Measurements from ENCODE around the gene TMEM200A.

The TMEM200A gene

DNA sequence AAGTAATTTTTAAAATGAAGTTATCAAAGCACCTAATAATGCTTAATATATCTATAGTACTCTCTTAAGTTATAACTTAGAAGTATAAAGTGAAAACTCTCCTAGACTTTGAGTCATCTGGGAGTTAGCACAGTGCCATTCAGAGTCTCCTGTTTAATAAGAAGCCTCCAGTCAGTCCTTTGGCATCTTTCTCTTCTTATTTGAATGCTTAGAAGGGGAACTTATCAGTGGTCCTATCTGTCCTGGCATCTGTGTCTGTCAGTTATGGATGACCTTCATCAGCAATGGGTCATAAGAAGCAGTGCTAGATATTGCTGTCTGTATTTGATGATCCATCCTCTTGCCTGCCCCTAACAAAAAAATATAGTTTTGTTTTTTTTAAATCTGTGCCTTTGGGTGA, 15.2 kb downstream of the TMEM200A start:
- no peaks in the 10 kb centered on the region for H3K9me3 ChIP-seq (replicated peaks in 1 of 2; ENCODE audit: control insufficient read depth in 2 of 2, insufficient read depth in 1 of 2, low read depth in 1 of 2, low read length in 2 of 2)
- H2BK5ac ChIP-seq (ENCODE audit: low read length): no peak overlapping the region
- no peak overlapping the region for H4K8ac ChIP-seq (ENCODE audit: low read depth, low read length)
- H2BK120ac ChIP-seq (ENCODE audit: low read depth, low read length): no peak overlapping the region
- H3K36me3 ChIP-seq (replicated peaks in 1 of 2; ENCODE audit: control insufficient read depth in 2 of 2, insufficient read depth in 2 of 2, low read length in 2 of 2): no peaks in the 10 kb centered on the region
- H3K23ac ChIP-seq (ENCODE audit: low read depth, low read length, poor library complexity): no peak overlapping the region
- H3K4me1 ChIP-seq (ENCODE audit: control insufficient read depth in 2 of 2, insufficient read depth in 1 of 2, low read depth in 1 of 2, low read length in 2 of 2): no peaks in the 10 kb centered on the region
- no peak overlapping the region for H2BK15ac ChIP-seq (ENCODE audit: low read length)
- peaks cover 1% of the 10 kb centered on the region for H3K79me1 ChIP-seq (ENCODE audit: low read depth, low read length)
- no peak overlapping the region for H3K4ac ChIP-seq (ENCODE audit: low read length)
- no peak overlapping the region for H3K27ac ChIP-seq (replicated peaks; ENCODE audit: low read length)
- no peak overlapping the region for H3K9ac ChIP-seq (ENCODE audit: low read depth, low read length, poor library complexity)
- H2AK5ac ChIP-seq (ENCODE audit: low read depth, low read length): no peak overlapping the region
- no peak overlapping the region for H3K14ac ChIP-seq (ENCODE audit: low read length)
- no peaks in the 10 kb centered on the region for H3K27me3 ChIP-seq (ENCODE audit: control insufficient read depth in 3 of 3, insufficient read depth in 3 of 3, low read depth in 1 of 3, low read length in 3 of 3)
- no peak overlapping the region for H4K91ac ChIP-seq (ENCODE audit: low read depth, low read length, poor library complexity)
- H3K18ac ChIP-seq (ENCODE audit: low read length): no peak overlapping the region
- no peak overlapping the region for H3K4me2 ChIP-seq (ENCODE audit: insufficient read depth, low read length, poor library complexity, severe bottlenecking)
- H2BK12ac ChIP-seq (ENCODE audit: low read length): no peak overlapping the region
- no peak overlapping the region for H3K4me3 ChIP-seq (ENCODE audit: low read length in 2 of 2)
- H2AFZ ChIP-seq (ENCODE audit: low read length): no peak overlapping the region
- DNase-seq (ENCODE audit: low spot score): no peak

DNA sequence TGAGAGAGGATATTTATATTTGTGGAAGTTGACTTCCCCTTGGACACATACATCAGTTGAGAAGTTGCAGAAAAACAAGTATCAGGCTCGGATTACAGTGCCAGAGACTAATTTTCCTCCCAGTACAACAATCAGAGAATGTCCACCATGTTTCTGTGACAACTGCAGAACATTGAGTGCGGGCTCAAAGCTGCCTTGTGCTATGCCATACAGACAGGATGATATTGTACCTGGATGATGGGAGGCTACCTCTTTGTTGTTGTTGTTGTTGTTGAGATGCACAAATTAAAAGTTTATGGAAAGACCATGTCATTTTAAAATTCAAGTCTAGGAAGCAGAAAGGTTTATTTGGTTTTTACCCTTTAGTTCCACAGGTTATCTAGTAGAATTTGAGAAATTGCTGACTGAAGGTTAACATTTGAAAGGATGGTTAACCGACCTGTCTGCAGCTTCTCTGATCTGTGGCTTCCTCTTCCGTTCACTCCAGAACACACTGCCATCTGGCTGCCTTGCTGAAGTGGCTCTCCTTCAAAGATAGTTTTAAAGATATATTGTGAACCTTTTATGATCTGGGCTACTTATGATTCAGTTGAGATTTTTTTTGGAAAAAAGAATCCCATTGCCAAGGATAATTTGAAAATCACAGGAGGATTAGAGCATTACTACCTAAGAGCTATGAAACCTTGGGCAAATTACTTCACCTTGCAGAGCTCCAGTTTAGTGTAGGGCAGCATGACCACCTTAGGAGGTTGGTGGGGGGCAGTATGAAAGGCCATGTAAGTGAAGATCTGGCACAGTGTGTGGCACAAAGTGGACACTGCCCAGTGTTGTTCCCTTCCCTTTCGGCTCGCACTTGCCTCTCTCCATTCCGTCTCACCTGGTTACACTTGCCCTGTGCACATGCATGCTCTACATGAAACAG, 15.9 kb downstream of the TMEM200A start:
- Histone ChIP-seq H3K27ac (replicated peaks; ENCODE audit: low read length) (no peak overlapping the region), H3K9ac (ENCODE audit: low read depth, low read length, poor library complexity) (no peak overlapping the region), H3K9me3 (replicated peaks in 1 of 2; ENCODE audit: control insufficient read depth in 2 of 2, insufficient read depth in 1 of 2, low read depth in 1 of 2, low read length in 2 of 2) (no peaks in the 10 kb centered on the region), H2AFZ (ENCODE audit: low read length) (no peak overlapping the region), H3K79me1 (ENCODE audit: low read depth, low read length) (no peaks in the 10 kb centered on the region), H4K8ac (ENCODE audit: low read depth, low read length) (no peak overlapping the region), H3K27me3 (ENCODE audit: control insufficient read depth in 3 of 3, insufficient read depth in 3 of 3, low read depth in 1 of 3, low read length in 3 of 3) (no peaks in the 10 kb centered on the region), H2BK120ac (ENCODE audit: low read depth, low read length) (no peak overlapping the region), H3K4me1 (ENCODE audit: control insufficient read depth in 2 of 2, insufficient read depth in 1 of 2, low read depth in 1 of 2, low read length in 2 of 2) (peaks cover 0 to under 1% of the 10 kb centered on the region in 2 donors), H3K4me2 (ENCODE audit: insufficient read depth, low read length, poor library complexity, severe bottlenecking) (no peak overlapping the region), H3K14ac (ENCODE audit: low read length) (no peak overlapping the region), H2AK5ac (ENCODE audit: low read depth, low read length) (no peak overlapping the region), H4K91ac (ENCODE audit: low read depth, low read length, poor library complexity) (no peak overlapping the region), H2BK15ac (ENCODE audit: low read length) (no peak overlapping the region), H2BK5ac (ENCODE audit: low read length) (no peak overlapping the region), H3K18ac (ENCODE audit: low read length) (no peak overlapping the region), H3K36me3 (replicated peaks in 1 of 2; ENCODE audit: control insufficient read depth in 2 of 2, insufficient read depth in 2 of 2, low read length in 2 of 2) (no peaks in the 10 kb centered on the region), H3K4me3 (ENCODE audit: low read length in 2 of 2) (no peak overlapping the region), H3K4ac (ENCODE audit: low read length) (no peak overlapping the region), H3K23ac (ENCODE audit: low read depth, low read length, poor library complexity) (no peak overlapping the region), H2BK12ac (ENCODE audit: low read length) (no peak overlapping the region)
- no CpG with 5 or more reads among the region's 7 CpGs for WGBS, 2 donors (ENCODE audit: extremely low coverage in 2 of 2, insufficient read length in 2 of 2, insufficient replicate concordance in 1 of 2)
- no peak for DNase-seq (ENCODE audit: low spot score)

DNA sequence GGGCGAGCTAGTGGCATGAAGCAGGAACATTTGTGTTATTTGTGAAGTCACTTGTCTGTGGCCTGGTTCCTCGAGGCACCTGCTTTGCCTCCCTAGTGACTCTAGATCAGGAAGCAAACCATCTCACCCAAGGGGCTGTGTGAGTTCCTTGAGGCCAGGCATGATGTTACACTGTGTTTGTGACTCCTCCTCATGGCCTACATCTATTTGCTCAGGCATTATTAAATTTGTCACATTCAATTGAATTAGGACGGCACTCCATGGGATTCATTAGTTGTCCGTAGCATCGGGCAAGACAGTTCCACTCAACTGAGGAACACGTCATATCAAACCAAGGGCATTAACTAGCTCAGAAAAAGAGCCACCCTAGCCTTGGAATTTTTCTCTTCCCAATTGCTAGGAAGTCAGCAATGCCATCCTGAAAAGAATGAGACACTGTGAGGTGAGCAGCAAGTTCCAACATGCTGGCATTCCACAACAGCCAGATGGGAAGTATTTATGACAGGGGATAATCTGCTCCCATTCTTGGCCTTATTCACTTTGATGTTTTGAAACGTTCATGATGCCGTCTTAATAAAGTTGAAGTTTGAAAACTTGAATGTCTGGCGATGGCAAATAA, 17.2 kb downstream of the TMEM200A start:
- no peaks in the 10 kb centered on the region for H3K9me3 ChIP-seq (replicated peaks in 1 of 2; ENCODE audit: control insufficient read depth in 2 of 2, insufficient read depth in 1 of 2, low read depth in 1 of 2, low read length in 2 of 2)
- H3K23ac ChIP-seq (ENCODE audit: low read depth, low read length, poor library complexity): no peak overlapping the region
- H3K4me1 ChIP-seq (ENCODE audit: control insufficient read depth in 2 of 2, insufficient read depth in 1 of 2, low read depth in 1 of 2, low read length in 2 of 2): peaks cover 0 to 1% of the 10 kb centered on the region in 2 donors
- H3K9ac ChIP-seq (ENCODE audit: low read depth, low read length, poor library complexity): no peak overlapping the region
- H3K4me2 ChIP-seq (ENCODE audit: insufficient read depth, low read length, poor library complexity, severe bottlenecking): no peak overlapping the region
- H3K18ac ChIP-seq (ENCODE audit: low read length): no peak overlapping the region
- H3K79me1 ChIP-seq (ENCODE audit: low read depth, low read length): no peaks in the 10 kb centered on the region
- H3K36me3 ChIP-seq (replicated peaks in 1 of 2; ENCODE audit: control insufficient read depth in 2 of 2, insufficient read depth in 2 of 2, low read length in 2 of 2): no peaks in the 10 kb centered on the region
- H3K4ac ChIP-seq (ENCODE audit: low read length): no peak overlapping the region
- no peak for DNase-seq (ENCODE audit: low spot score)
- H4K8ac ChIP-seq (ENCODE audit: low read depth, low read length): no peak overlapping the region
- no peak overlapping the region for H2AFZ ChIP-seq (ENCODE audit: low read length)
- H2BK15ac ChIP-seq (ENCODE audit: low read length): no peak overlapping the region
- no peaks in the 10 kb centered on the region for H3K27me3 ChIP-seq (ENCODE audit: control insufficient read depth in 3 of 3, insufficient read depth in 3 of 3, low read depth in 1 of 3, low read length in 3 of 3)
- no peak overlapping the region for H3K27ac ChIP-seq (replicated peaks; ENCODE audit: low read length)
- no peak overlapping the region for H2BK5ac ChIP-seq (ENCODE audit: low read length)
- no peak overlapping the region for H3K4me3 ChIP-seq (ENCODE audit: low read length in 2 of 2)
- no CpG with 5 or more reads among the region's 9 CpGs for WGBS, 2 donors (ENCODE audit: extremely low coverage in 2 of 2, insufficient read length in 2 of 2, insufficient replicate concordance in 1 of 2)
- H2AK5ac ChIP-seq (ENCODE audit: low read depth, low read length): no peak overlapping the region
- no peak overlapping the region for H3K14ac ChIP-seq (ENCODE audit: low read length)
- H4K91ac ChIP-seq (ENCODE audit: low read depth, low read length, poor library complexity): no peak overlapping the region
- no peak overlapping the region for H2BK120ac ChIP-seq (ENCODE audit: low read depth, low read length)
- H2BK12ac ChIP-seq (ENCODE audit: low read length): no peak overlapping the region

GRCh38 chr6:130385064-130385695, 19.4 kb downstream of the TMEM200A start:
- Histone ChIP-seq H3K4me1 (ENCODE audit: control insufficient read depth in 2 of 2, insufficient read depth in 1 of 2, low read depth in 1 of 2, low read length in 2 of 2) (peaks cover 0 to 1% of the 10 kb centered on the region in 2 donors), H3K36me3 (replicated peaks in 1 of 2; ENCODE audit: control insufficient read depth in 2 of 2, insufficient read depth in 2 of 2, low read length in 2 of 2) (no peaks in the 10 kb centered on the region), H3K4ac (ENCODE audit: low read length) (no peak overlapping the region), H2AK5ac (ENCODE audit: low read depth, low read length) (no peak overlapping the region), H3K79me1 (ENCODE audit: low read depth, low read length) (no peaks in the 10 kb centered on the region), H4K91ac (ENCODE audit: low read depth, low read length, poor library complexity) (no peak overlapping the region), H3K9ac (ENCODE audit: low read depth, low read length, poor library complexity) (no peak overlapping the region), H3K4me3 (ENCODE audit: low read length in 2 of 2) (no peak overlapping the region), H3K27ac (replicated peaks; ENCODE audit: low read length) (no peak overlapping the region), H3K4me2 (ENCODE audit: insufficient read depth, low read length, poor library complexity, severe bottlenecking) (no peak overlapping the region), H2BK15ac (ENCODE audit: low read length) (no peak overlapping the region), H3K9me3 (replicated peaks in 1 of 2; ENCODE audit: control insufficient read depth in 2 of 2, insufficient read depth in 1 of 2, low read depth in 1 of 2, low read length in 2 of 2) (no peaks in the 10 kb centered on the region), H2BK120ac (ENCODE audit: low read depth, low read length) (no peak overlapping the region), H4K8ac (ENCODE audit: low read depth, low read length) (no peak overlapping the region), H2AFZ (ENCODE audit: low read length) (no peak overlapping the region), H3K14ac (ENCODE audit: low read length) (no peak overlapping the region), H3K23ac (ENCODE audit: low read depth, low read length, poor library complexity) (no peak overlapping the region), H3K27me3 (ENCODE audit: control insufficient read depth in 3 of 3, insufficient read depth in 3 of 3, low read depth in 1 of 3, low read length in 3 of 3) (no peaks in the 10 kb centered on the region), H2BK5ac (ENCODE audit: low read length) (no peak overlapping the region), H3K18ac (ENCODE audit: low read length) (no peak overlapping the region), H2BK12ac (ENCODE audit: low read length) (no peak overlapping the region)
- no CpG with 5 or more reads among the region's 5 CpGs for WGBS, 2 donors (ENCODE audit: extremely low coverage in 2 of 2, insufficient read length in 2 of 2, insufficient replicate concordance in 1 of 2)
- no peak for DNase-seq (ENCODE audit: low spot score)

All from neuronal stem cell (in vitro differentiated cells).